ENCODE measurements around the gene ABCC1.
"Not testable (repeated sequence)": the region's sequence is repeated elsewhere in the genome, so short reads cannot be mapped to it uniquely, and the experiment has no call there.

Gene ABCC1

GRCh38 chr16:15946257-15947044 lies 3.0 kb upstream of the ABCC1 start:
- DNase-seq: no peak

- no peak for DNase-seq
These were observed 1.4 kb upstream of the ABCC1 start for GRCh38 chr16:15947983-15948509.

- DNase-seq: no peak
These were observed 745 bp upstream of the ABCC1 start for GRCh38 chr16:15948532-15949209.

- peak; percentile 53 for DNase-seq
These were observed 892 bp downstream of the ABCC1 start for GRCh38 chr16:15950161-15950854.

- no peak for DNase-seq
These were observed 1.5 kb downstream of the ABCC1 start for GRCh38 chr16:15950869-15951268.

GRCh38 chr16:15951852-15952251 lies 2.4 kb downstream of the ABCC1 start:
- DNase-seq: no peak

- no peak for DNase-seq
These were observed 2.9 kb downstream of the ABCC1 start for GRCh38 chr16:15952265-15952711.

GRCh38 chr16:15953477-15953876 lies 4.1 kb downstream of the ABCC1 start:
- no peak for DNase-seq

- no peak for DNase-seq
These were observed 4.8 kb downstream of the ABCC1 start for GRCh38 chr16:15953929-15954813.

GRCh38 chr16:15954814-15955151 lies 5.4 kb downstream of the ABCC1 start:
- DNase-seq: no peak

- no peak for DNase-seq
These were observed 6.0 kb downstream of the ABCC1 start for GRCh38 chr16:15955425-15955824.

GRCh38 chr16:15956106-15956505 lies 6.7 kb downstream of the ABCC1 start:
- DNase-seq: not testable (repeated sequence)

- DNase-seq: no peak
These were observed 9.4 kb downstream of the ABCC1 start for GRCh38 chr16:15958703-15959348.

GRCh38 chr16:15960124-15960971 lies 10.9 kb downstream of the ABCC1 start:
- DNase-seq: no peak

GRCh38 chr16:15961060-15961511 lies 11.7 kb downstream of the ABCC1 start:
- peak; percentile 92 for DNase-seq

- peak; percentile 45 for DNase-seq
These were observed 12.2 kb downstream of the ABCC1 start for GRCh38 chr16:15961571-15962090.

GRCh38 chr16:15963307-15963910 lies 14.0 kb downstream of the ABCC1 start:
- no peak for DNase-seq

GRCh38 chr16:15966420-15966819 lies 17.0 kb downstream of the ABCC1 start:
- no peak for DNase-seq

GRCh38 chr16:15966836-15967546 lies 17.6 kb downstream of the ABCC1 start:
- no peak for DNase-seq

Measured in CD4-positive, alpha-beta T cell treated with Interleukin-4 for 4 hours (primary cell).